Stimulated activated CD4-positive, alpha-beta T cell treated with anti-CD3 and anti-CD28 coated beads, Interleukin-4, amount 100 ng/mL, for 1 hour (primary cell): ENCODE measurements around the gene MEDAG.

Source experiments
- DNase-seq: peaks from one replicate; pipeline ENCODE4 v3.0.0-alpha.2; 2020

The MEDAG gene

GRCh38 chr13:30966101-30966500, 60.0 kb downstream of the MEDAG start:
- no peak for DNase-seq

GRCh38 chr13:30968846-30969245, 62.8 kb downstream of the MEDAG start:
- DNase-seq, result no peak

GRCh38 chr13:30971575-30971974, 65.5 kb downstream of the MEDAG start:
- DNase-seq, result no peak

GRCh38 chr13:30972888-30973377, 66.9 kb downstream of the MEDAG start:
- no peak for DNase-seq

GRCh38 chr13:30974350-30974749, 68.3 kb downstream of the MEDAG start:
- no peak for DNase-seq
